GM12891 (cell line): ENCODE measurements around the gene PCSK4.

Experiments
- POLR2A ChIP-seq: IDR thresholded peaks from 2 replicates; pipeline ENCODE4 v1.6.1; 2011; ENCODE audit warnings: low read depth, low read length, control low read depth
- POLR2AphosphoS5 ChIP-seq: IDR thresholded peaks from 2 replicates; pipeline ENCODE4 v1.6.1; 2011; ENCODE audit warnings: low read depth, low read length, control low read depth

DNA sequence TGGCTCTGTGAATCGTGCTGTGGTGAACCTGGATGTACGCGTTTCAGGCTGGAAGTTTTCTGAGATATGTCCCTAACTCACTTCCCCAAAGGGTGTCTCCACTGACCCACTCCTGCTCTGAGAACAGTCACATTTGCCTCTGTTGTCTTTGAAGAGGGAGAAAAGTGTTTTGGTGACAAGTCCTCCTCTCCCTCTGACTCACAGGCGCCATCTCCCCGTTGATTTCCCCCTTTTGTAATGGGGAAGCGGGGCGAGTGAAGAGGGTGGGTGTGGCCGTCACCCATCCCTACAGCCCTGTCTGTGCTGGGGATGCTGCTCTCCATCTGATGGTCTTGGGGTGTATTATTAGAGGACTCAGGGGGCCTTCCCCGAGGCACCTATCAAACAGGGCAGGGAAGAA lies 30.7 kb downstream of the PCSK4 start:
- no peak for TF ChIP-seq POLR2A
- TF ChIP-seq POLR2AphosphoS5 = no peak
